Measurements from ENCODE around the gene CAV3.

- TF ChIP-seq EZH2 (IDR thresholded peaks at IDR 0.05; ENCODE audit: low read length, unreplicated experiment) (no peak), CTCF (conservative IDR thresholded peaks at IDR 0.05; ENCODE audit: low read depth, low read length) (no peak)
Measured at GRCh38 chr3:8743911-8744310, 10.3 kb downstream of the CAV3 start.
